Right lobe of liver (tissue), 4 donors: ENCODE results near the gene DDX17.
A peak's percentile ranks its signal among the peaks of the same experiment; 100 is the strongest.

Source experiments
- POLR2A ChIP-seq: fragments of 450-650 bp; IDR thresholded peaks from one replicate; pipeline ENCODE4 v1.6.1; 2017; ENCODE audit warnings: antibody characterized with exemption, mild to moderate bottlenecking
- TF ChIP-seq, protein P1 (sequence below), 4 donors: fragments of 200-600 bp in 3 of 4; fragments of 450-650 bp in 1 of 4; IDR thresholded peaks; one replicate each; pipeline versions ENCODE4 v1.5.1 to v1.8.0; 2016 to 2022; ENCODE audit warnings: antibody characterized with exemption in 4 of 4, mild to moderate bottlenecking in 2 of 4
- donor health status: DM: no; HTN: no; CAD: no.
- donor health status: DM: no; HTN: no; CAD: no.
- donor health status: DM: no; HTN: yes; CAD: no.

DNA sequence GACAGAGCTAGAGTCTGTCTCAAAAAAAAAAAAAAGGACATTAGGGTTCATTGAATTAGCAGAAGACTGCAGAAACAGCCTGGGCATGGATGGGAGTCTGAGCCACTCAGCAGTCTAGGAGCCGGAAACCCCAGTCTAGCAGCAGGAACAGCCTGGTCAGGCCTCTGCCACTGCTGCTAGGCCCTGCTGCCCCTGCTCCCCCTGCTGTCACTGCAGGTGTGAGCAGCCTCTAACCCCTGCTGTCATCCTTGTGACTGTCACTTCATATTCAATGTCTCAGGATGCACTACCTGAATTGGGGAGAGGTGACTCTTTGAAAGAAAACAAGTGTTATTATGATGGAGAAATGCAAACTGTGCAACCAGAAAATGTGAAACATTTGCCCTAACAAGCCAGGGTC lies 7.0 kb upstream of the DDX17 start:
- no peak for TF ChIP-seq POLR2A
- TF ChIP-seq, protein P1, sequence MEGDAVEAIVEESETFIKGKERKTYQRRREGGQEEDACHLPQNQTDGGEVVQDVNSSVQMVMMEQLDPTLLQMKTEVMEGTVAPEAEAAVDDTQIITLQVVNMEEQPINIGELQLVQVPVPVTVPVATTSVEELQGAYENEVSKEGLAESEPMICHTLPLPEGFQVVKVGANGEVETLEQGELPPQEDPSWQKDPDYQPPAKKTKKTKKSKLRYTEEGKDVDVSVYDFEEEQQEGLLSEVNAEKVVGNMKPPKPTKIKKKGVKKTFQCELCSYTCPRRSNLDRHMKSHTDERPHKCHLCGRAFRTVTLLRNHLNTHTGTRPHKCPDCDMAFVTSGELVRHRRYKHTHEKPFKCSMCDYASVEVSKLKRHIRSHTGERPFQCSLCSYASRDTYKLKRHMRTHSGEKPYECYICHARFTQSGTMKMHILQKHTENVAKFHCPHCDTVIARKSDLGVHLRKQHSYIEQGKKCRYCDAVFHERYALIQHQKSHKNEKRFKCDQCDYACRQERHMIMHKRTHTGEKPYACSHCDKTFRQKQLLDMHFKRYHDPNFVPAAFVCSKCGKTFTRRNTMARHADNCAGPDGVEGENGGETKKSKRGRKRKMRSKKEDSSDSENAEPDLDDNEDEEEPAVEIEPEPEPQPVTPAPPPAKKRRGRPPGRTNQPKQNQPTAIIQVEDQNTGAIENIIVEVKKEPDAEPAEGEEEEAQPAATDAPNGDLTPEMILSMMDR (IDR thresholded peaks at IDR 0.05), result peak in 3 of 4 donors; percentile 29 to 38 (median 32)
